OCI-LY3 (cell line): ENCODE results near the gene TRABD2B.

Experiments
- EZH2phosphoT487 ChIP-seq: fragments of 200-600 bp; shearing (Covaris generic); IDR thresholded peaks from 2 replicates; pipeline ENCODE4 v1.6.1; 2018; ENCODE audit warnings: antibody characterized with exemption, mixed run types, low read depth
- TF ChIP-seq, protein P1 (sequence below): fragments of 200-600, 300-600 bp; sonication (generic); IDR thresholded peaks from 2 replicates; pipeline ENCODE4 v1.5.1; 2014; ENCODE audit warnings: antibody characterized with exemption, low read length, low read depth

GRCh38 chr1:47944561-47944960, 52.6 kb downstream of the TRABD2B start:
- TF ChIP-seq, protein P1, sequence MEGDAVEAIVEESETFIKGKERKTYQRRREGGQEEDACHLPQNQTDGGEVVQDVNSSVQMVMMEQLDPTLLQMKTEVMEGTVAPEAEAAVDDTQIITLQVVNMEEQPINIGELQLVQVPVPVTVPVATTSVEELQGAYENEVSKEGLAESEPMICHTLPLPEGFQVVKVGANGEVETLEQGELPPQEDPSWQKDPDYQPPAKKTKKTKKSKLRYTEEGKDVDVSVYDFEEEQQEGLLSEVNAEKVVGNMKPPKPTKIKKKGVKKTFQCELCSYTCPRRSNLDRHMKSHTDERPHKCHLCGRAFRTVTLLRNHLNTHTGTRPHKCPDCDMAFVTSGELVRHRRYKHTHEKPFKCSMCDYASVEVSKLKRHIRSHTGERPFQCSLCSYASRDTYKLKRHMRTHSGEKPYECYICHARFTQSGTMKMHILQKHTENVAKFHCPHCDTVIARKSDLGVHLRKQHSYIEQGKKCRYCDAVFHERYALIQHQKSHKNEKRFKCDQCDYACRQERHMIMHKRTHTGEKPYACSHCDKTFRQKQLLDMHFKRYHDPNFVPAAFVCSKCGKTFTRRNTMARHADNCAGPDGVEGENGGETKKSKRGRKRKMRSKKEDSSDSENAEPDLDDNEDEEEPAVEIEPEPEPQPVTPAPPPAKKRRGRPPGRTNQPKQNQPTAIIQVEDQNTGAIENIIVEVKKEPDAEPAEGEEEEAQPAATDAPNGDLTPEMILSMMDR, result no peak
- no peak for TF ChIP-seq EZH2phosphoT487
